Liver (tissue), 3 donors: ENCODE measurements around the gene KDM3A.

Experiments
- EGR1 ChIP-seq, 2 donors: IDR thresholded peaks; 2 replicates each; pipeline ENCODE4 v1.6.1; 2016 to 2018; ENCODE audit warnings: antibody characterized with exemption in 2 of 2, low read depth in 2 of 2
- FOXA1 ChIP-seq: IDR thresholded peaks from 2 replicates; pipeline ENCODE4 v1.6.1; 2016; ENCODE audit warnings: antibody characterized with exemption
- GABPA ChIP-seq, 2 donors: IDR thresholded peaks in 1 of 2; conservative IDR thresholded peaks in 1 of 2; 2 replicates each; pipeline ENCODE4 v1.6.1; 2016; ENCODE audit warnings: antibody characterized with exemption in 2 of 2, mild to moderate bottlenecking in 1 of 2, moderate library complexity in 1 of 2
- HNF4A ChIP-seq, 2 donors: conservative IDR thresholded peaks; 2 replicates each; pipeline ENCODE4 v1.6.1; 2016; ENCODE audit warnings: antibody characterized with exemption in 2 of 2, mild to moderate bottlenecking in 2 of 2
- NR2F2 ChIP-seq: IDR thresholded peaks from 2 replicates; pipeline ENCODE4 v1.6.1; 2016; ENCODE audit warnings: antibody characterized with exemption
- RAD21 ChIP-seq, 2 donors: IDR thresholded peaks; 2 replicates each; pipeline ENCODE4 v1.6.1; 2016; ENCODE audit warnings: antibody characterized with exemption in 2 of 2, mild to moderate bottlenecking in 2 of 2
- SP1 ChIP-seq: IDR thresholded peaks from 2 replicates; pipeline ENCODE4 v1.6.1; 2018; ENCODE audit warnings: antibody characterized with exemption, mild to moderate bottlenecking
- TAF1 ChIP-seq: conservative IDR thresholded peaks from 2 replicates; pipeline ENCODE4 v1.6.1; 2016; ENCODE audit warnings: antibody characterized with exemption, mild to moderate bottlenecking
- YY1 ChIP-seq: IDR thresholded peaks from 2 replicates; pipeline ENCODE4 v1.6.1; 2016; ENCODE audit warnings: antibody characterized with exemption, mild to moderate bottlenecking
- TF ChIP-seq, protein P1 (sequence below): IDR thresholded peaks from 2 replicates; pipeline ENCODE4 v1.6.1; 2016; ENCODE audit warnings: antibody characterized with exemption
- TF ChIP-seq, protein P2 (sequence below): fragments of 150-350 bp; IDR thresholded peaks from 2 replicates; pipeline ENCODE4 v1.5.1; 2017; ENCODE audit warnings: improper control_type of control experiment, low read depth, low read length; ENCODE audit not compliant: missing input control
- TF ChIP-seq, protein P3 (sequence below): IDR thresholded peaks from 2 replicates; pipeline ENCODE4 v1.6.1; 2016; ENCODE audit warnings: antibody characterized with exemption
- TF ChIP-seq, protein P4 (sequence below): IDR thresholded peaks from 2 replicates; pipeline ENCODE4 v1.6.1; 2016; ENCODE audit warnings: antibody characterized with exemption, mild to moderate bottlenecking
- TF ChIP-seq, protein P5 (sequence below): IDR thresholded peaks from 2 replicates; pipeline ENCODE4 v1.6.1; 2016; ENCODE audit warnings: antibody characterized with exemption
- donor health status: healthy.
- donor health status: healthy.

DNA sequence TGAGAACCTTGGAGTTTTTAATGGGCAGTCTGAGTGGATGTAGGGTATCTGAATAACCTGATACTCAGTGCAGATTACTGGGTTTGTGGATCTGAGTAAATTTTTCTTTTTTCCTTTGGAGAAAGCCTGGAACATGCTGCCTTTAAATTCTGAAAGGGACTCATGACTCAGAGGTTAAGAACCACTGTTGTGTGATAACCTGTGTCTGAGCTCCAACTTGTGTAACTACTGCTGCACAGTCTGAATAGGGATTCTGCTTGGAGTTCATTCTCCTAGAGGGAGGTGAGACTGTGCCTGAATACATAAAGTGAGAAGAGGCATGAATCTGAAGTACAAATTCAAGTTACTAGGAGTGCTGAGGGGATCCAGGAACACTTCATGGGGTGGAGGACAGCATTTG lies 36.2 kb downstream of the KDM3A start:
- TF ChIP-seq, protein P1, sequence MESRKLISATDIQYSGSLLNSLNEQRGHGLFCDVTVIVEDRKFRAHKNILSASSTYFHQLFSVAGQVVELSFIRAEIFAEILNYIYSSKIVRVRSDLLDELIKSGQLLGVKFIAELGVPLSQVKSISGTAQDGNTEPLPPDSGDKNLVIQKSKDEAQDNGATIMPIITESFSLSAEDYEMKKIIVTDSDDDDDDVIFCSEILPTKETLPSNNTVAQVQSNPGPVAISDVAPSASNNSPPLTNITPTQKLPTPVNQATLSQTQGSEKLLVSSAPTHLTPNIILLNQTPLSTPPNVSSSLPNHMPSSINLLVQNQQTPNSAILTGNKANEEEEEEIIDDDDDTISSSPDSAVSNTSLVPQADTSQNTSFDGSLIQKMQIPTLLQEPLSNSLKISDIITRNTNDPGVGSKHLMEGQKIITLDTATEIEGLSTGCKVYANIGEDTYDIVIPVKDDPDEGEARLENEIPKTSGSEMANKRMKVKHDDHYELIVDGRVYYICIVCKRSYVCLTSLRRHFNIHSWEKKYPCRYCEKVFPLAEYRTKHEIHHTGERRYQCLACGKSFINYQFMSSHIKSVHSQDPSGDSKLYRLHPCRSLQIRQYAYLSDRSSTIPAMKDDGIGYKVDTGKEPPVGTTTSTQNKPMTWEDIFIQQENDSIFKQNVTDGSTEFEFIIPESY: no peak
- TF ChIP-seq, protein P2, sequence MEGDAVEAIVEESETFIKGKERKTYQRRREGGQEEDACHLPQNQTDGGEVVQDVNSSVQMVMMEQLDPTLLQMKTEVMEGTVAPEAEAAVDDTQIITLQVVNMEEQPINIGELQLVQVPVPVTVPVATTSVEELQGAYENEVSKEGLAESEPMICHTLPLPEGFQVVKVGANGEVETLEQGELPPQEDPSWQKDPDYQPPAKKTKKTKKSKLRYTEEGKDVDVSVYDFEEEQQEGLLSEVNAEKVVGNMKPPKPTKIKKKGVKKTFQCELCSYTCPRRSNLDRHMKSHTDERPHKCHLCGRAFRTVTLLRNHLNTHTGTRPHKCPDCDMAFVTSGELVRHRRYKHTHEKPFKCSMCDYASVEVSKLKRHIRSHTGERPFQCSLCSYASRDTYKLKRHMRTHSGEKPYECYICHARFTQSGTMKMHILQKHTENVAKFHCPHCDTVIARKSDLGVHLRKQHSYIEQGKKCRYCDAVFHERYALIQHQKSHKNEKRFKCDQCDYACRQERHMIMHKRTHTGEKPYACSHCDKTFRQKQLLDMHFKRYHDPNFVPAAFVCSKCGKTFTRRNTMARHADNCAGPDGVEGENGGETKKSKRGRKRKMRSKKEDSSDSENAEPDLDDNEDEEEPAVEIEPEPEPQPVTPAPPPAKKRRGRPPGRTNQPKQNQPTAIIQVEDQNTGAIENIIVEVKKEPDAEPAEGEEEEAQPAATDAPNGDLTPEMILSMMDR: no peak
- TF ChIP-seq YY1 (no peak), RAD21 (IDR thresholded peaks at IDR 0.05) (no peak), GABPA (IDR thresholded peaks at IDR 0.05 in 1 of 2, conservative IDR thresholded peaks at IDR 0.05 in 1 of 2) (no peak), TAF1 (no peak), FOXA1 (no peak), SP1 (no peak), EGR1 (IDR thresholded peaks at IDR 0.05; ENCODE audit: low read depth in 2 of 2) (no peak), HNF4A (conservative IDR thresholded peaks at IDR 0.05) (no peak), NR2F2 (no peak)
- TF ChIP-seq, protein P3, sequence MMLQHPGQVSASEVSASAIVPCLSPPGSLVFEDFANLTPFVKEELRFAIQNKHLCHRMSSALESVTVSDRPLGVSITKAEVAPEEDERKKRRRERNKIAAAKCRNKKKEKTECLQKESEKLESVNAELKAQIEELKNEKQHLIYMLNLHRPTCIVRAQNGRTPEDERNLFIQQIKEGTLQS: no peak
- TF ChIP-seq, protein P4, sequence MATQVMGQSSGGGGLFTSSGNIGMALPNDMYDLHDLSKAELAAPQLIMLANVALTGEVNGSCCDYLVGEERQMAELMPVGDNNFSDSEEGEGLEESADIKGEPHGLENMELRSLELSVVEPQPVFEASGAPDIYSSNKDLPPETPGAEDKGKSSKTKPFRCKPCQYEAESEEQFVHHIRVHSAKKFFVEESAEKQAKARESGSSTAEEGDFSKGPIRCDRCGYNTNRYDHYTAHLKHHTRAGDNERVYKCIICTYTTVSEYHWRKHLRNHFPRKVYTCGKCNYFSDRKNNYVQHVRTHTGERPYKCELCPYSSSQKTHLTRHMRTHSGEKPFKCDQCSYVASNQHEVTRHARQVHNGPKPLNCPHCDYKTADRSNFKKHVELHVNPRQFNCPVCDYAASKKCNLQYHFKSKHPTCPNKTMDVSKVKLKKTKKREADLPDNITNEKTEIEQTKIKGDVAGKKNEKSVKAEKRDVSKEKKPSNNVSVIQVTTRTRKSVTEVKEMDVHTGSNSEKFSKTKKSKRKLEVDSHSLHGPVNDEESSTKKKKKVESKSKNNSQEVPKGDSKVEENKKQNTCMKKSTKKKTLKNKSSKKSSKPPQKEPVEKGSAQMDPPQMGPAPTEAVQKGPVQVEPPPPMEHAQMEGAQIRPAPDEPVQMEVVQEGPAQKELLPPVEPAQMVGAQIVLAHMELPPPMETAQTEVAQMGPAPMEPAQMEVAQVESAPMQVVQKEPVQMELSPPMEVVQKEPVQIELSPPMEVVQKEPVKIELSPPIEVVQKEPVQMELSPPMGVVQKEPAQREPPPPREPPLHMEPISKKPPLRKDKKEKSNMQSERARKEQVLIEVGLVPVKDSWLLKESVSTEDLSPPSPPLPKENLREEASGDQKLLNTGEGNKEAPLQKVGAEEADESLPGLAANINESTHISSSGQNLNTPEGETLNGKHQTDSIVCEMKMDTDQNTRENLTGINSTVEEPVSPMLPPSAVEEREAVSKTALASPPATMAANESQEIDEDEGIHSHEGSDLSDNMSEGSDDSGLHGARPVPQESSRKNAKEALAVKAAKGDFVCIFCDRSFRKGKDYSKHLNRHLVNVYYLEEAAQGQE: no peak
- TF ChIP-seq, protein P5, sequence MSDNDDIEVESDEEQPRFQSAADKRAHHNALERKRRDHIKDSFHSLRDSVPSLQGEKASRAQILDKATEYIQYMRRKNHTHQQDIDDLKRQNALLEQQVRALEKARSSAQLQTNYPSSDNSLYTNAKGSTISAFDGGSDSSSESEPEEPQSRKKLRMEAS: no peak
